ENCODE data around the gene SLC9A1. TPM values are rescaled to one million over a fixed set of nuclear protein-coding genes. Genes with fewer than 3 reads are reported as not detected.

SLC9A1 gene
- polyA plus RNA-seq, 3 donors, result 4.5 to 14.2 (median 4.6) TPM

GRCh38 chr1:27099587-27100334 lies 55.2 kb downstream of the SLC9A1 start:
- intact Hi-C loops (cut with micrococcal nuclease), result loop anchor here (5.0 to 10.0 kb wide), 3 partner anchors 97 to 295 kb away; partner anchors contain the start of gene GPR3 (in 1 of the 2)
- H3K9ac ChIP-seq (ENCODE audit: insufficient read depth, low read length, poor library complexity, severe bottlenecking), result peak overlapping the region; percentile 68
- no peaks in the 10 kb centered on the region for H4K20me1 ChIP-seq (ENCODE audit: insufficient read depth, low read length)
- peaks cover 0 to 7% (median 0%) of the 10 kb centered on the region in 3 donors for H3K27me3 Mint-ChIP-seq (ENCODE audit: low read depth in 3 of 3)
- no peak overlapping the region for H2AFZ ChIP-seq (ENCODE audit: insufficient read depth, low read depth, low read length, poor library complexity, severe bottlenecking)
- no peak for TF ChIP-seq CTCF (IDR thresholded peaks at IDR 0.05)
- peaks cover 46% of the 10 kb centered on the region for H3K4me1 Mint-ChIP-seq
- peak overlapping the region; percentile 65 to 66 for H3K4me3 Mint-ChIP-seq
- DNase-seq, result peak; percentile 91 to 95 (median 93)
- peaks cover 0 to 2% (median 0%) of the 10 kb centered on the region in 7 donors for H3K9me3 Mint-ChIP-seq
- H3K36me3 ChIP-seq (replicated peaks in 1 of 2; ENCODE audit: control insufficient read depth in 1 of 2, insufficient read depth in 2 of 2, low read length in 2 of 2), result peaks cover 30 to 37% of the 10 kb centered on the region in 2 donors
- peak overlapping the region in 1 of 3 experiments; percentile 51 for H3K4me3 ChIP-seq (replicated peaks in 1 of 3; ENCODE audit: low read depth in 2 of 3, low read length in 3 of 3)
- peaks cover 36 to 51% of the 10 kb centered on the region in 2 donors for H3K4me1 ChIP-seq (ENCODE audit: control insufficient read depth in 1 of 2, insufficient read depth in 2 of 2, low read length in 2 of 2)
- peak overlapping the region; percentile 85 to 88 for H3K27ac ChIP-seq (ENCODE audit: low read depth in 1 of 2, low read length in 2 of 2)
- WGBS (ENCODE audit: insufficient coverage), result 55% methylated on average over 10 of the region's 15 CpGs
- peaks cover 31 to 47% of the 10 kb centered on the region in 2 donors for H3K36me3 Mint-ChIP-seq
- peak overlapping the region; percentile 93 to 98 (median 97) for H3K27ac Mint-ChIP-seq
- peak overlapping the region; percentile 58 for H3K4me2 ChIP-seq (replicated peaks; ENCODE audit: extremely low read depth, low read length, poor library complexity, severe bottlenecking)
- no peaks in the 10 kb centered on the region for H3K79me2 ChIP-seq (ENCODE audit: insufficient read depth, low read length)
- H3K9me3 ChIP-seq (replicated peaks in 1 of 2; ENCODE audit: control insufficient read depth in 1 of 2, insufficient read depth in 1 of 2, low read length in 2 of 2), result no peaks in the 10 kb centered on the region
- H3K27me3 ChIP-seq (ENCODE audit: control insufficient read depth in 2 of 2, insufficient read depth in 2 of 2, low read length in 2 of 2), result no peaks in the 10 kb centered on the region

- Histone ChIP-seq H3K27ac (ENCODE audit: low read depth in 1 of 2, low read length in 2 of 2) (peak overlapping the region; percentile 85 to 88), H3K36me3 (replicated peaks in 1 of 2; ENCODE audit: control insufficient read depth in 1 of 2, insufficient read depth in 2 of 2, low read length in 2 of 2) (peaks cover 24 to 31% of the 10 kb centered on the region in 2 donors), H3K4me2 (replicated peaks; ENCODE audit: extremely low read depth, low read length, poor library complexity, severe bottlenecking) (peak overlapping the region; percentile 58), H3K79me2 (ENCODE audit: insufficient read depth, low read length) (no peaks in the 10 kb centered on the region), H3K27me3 (ENCODE audit: control insufficient read depth in 2 of 2, insufficient read depth in 2 of 2, low read length in 2 of 2) (no peaks in the 10 kb centered on the region), H3K4me3 (replicated peaks in 1 of 3; ENCODE audit: low read depth in 2 of 3, low read length in 3 of 3) (peak overlapping the region in 1 of 3 experiments; percentile 51), H3K9ac (ENCODE audit: insufficient read depth, low read length, poor library complexity, severe bottlenecking) (peak overlapping the region; percentile 68), H3K4me1 (ENCODE audit: control insufficient read depth in 1 of 2, insufficient read depth in 2 of 2, low read length in 2 of 2) (peaks cover 36 to 48% of the 10 kb centered on the region in 2 donors), H4K20me1 (ENCODE audit: insufficient read depth, low read length) (no peaks in the 10 kb centered on the region), H2AFZ (ENCODE audit: insufficient read depth, low read depth, low read length, poor library complexity, severe bottlenecking) (peak overlapping the region; percentile 27), H3K9me3 (replicated peaks in 1 of 2; ENCODE audit: control insufficient read depth in 1 of 2, insufficient read depth in 1 of 2, low read length in 2 of 2) (no peaks in the 10 kb centered on the region)
- Mint-ChIP-seq H3K9me3 (peaks cover 0 to 2% (median 0%) of the 10 kb centered on the region in 7 donors), H3K27me3 (ENCODE audit: low read depth in 3 of 3) (peaks cover 0 to 7% (median 0%) of the 10 kb centered on the region in 3 donors), H3K4me3 (peak overlapping the region; percentile 65 to 66), H3K4me1 (peaks cover 49% of the 10 kb centered on the region), H3K36me3 (peaks cover 25 to 41% of the 10 kb centered on the region in 2 donors), H3K27ac (peak overlapping the region; percentile 93 to 98 (median 97))
- no peak for DNase-seq
- 0% methylated on average over 2 of the region's 4 CpGs for WGBS (ENCODE audit: insufficient coverage)
- no peak for TF ChIP-seq CTCF (IDR thresholded peaks at IDR 0.05)
- intact Hi-C loops (cut with micrococcal nuclease), result loop anchor here in 1 of 2 donors (5.0 kb wide), 1 partner anchor 97 kb away; no protein-coding TSS in a partner anchor
These were observed 55.8 kb downstream of the SLC9A1 start for GRCh38 chr1:27099135-27099586.
